OCI-LY1 (cell line): Measurements from ENCODE around the gene MYH4.

Source experiments
- H2AFZ ChIP-seq: fragments of 200-600 bp; sonication (generic), shearing (Covaris generic); 2 replicates; pipeline ENCODE4 v1.6.0; 2014; ENCODE audit warnings: antibody characterized with exemption, mild to moderate bottlenecking, low read length
- H3F3A ChIP-seq: fragments of 200-600 bp; sonication (generic), shearing (Covaris generic); 2 replicates; pipeline ENCODE4 v1.6.0; 2014; ENCODE audit warnings: mild to moderate bottlenecking, antibody characterized with exemption, low read length, moderate library complexity; ENCODE audit not compliant: insufficient read depth
- H3K27ac ChIP-seq: fragments of 200-600 bp; sonication (generic); 2 replicates; pipeline ENCODE4 v1.5.1; 2014; ENCODE audit warnings: low read length, mixed run types, mild to moderate bottlenecking, low read depth; ENCODE audit not compliant: poor library complexity, severe bottlenecking
- H3K27me3 ChIP-seq: fragments of 200-600 bp; sonication (generic); 2 replicates; pipeline ENCODE4 v1.6.0; 2014; ENCODE audit warnings: antibody characterized with exemption, mild to moderate bottlenecking, low read length, moderate library complexity; ENCODE audit not compliant: insufficient read depth
- H3K36me3 ChIP-seq: fragments of 200-600 bp; sonication (generic); 2 replicates; pipeline ENCODE4 v1.6.1; 2014; ENCODE audit warnings: mild to moderate bottlenecking, antibody characterized with exemption, low read length, moderate library complexity, mixed read lengths; ENCODE audit not compliant: insufficient read depth
- H3K4me1 ChIP-seq: fragments of 200-600 bp; sonication (generic); 2 replicates; pipeline ENCODE4 v1.5.1; 2014; ENCODE audit warnings: mild to moderate bottlenecking, low read length, moderate library complexity; ENCODE audit not compliant: insufficient read depth, severe bottlenecking
- H3K4me2 ChIP-seq: fragments of 200-600 bp; sonication (generic), shearing (Covaris generic); 2 replicates; pipeline ENCODE4 v1.6.1; 2014; ENCODE audit warnings: low read length
- H3K4me3 ChIP-seq: fragments of 200-600 bp; sonication (generic); 2 replicates; pipeline ENCODE4 v1.5.1; 2014; ENCODE audit warnings: low read length, low read depth, mild to moderate bottlenecking, mixed read lengths; ENCODE audit not compliant: poor library complexity, severe bottlenecking
- H3K79me2 ChIP-seq: fragments of 200-600 bp; shearing (Covaris generic); 2 replicates; pipeline ENCODE4 v1.6.1; 2016; ENCODE audit warnings: mixed run types, low read length, mixed read lengths; ENCODE audit not compliant: insufficient read depth
- H3K9ac ChIP-seq: fragments of 200-600 bp; sonication (generic), shearing (Covaris generic); 2 replicates; pipeline ENCODE4 v1.6.1; 2014; ENCODE audit warnings: mild to moderate bottlenecking, low read length, mixed read lengths
- H3K9me2 ChIP-seq: fragments of 200-600 bp; sonication (generic), shearing (Covaris generic); 2 replicates; pipeline ENCODE4 v1.6.1; 2014; ENCODE audit warnings: low read depth, mild to moderate bottlenecking, low read length, mixed read lengths
- H3K9me3 ChIP-seq: fragments of 200-600 bp; shearing (Covaris generic); 2 replicates; pipeline ENCODE4 v1.6.1; 2014; ENCODE audit warnings: low read length, mixed read lengths
- H4K20me1 ChIP-seq: fragments of 200-600 bp; sonication (generic), shearing (Covaris generic); 2 replicates; pipeline ENCODE4 v1.6.0; 2016; ENCODE audit warnings: mild to moderate bottlenecking, low read length; ENCODE audit not compliant: insufficient read depth
- EZH2 ChIP-seq: fragments of 200-600 bp; sonication (generic), shearing (Covaris generic); IDR thresholded peaks from 2 replicates; pipeline ENCODE4 v1.8.0; 2017; ENCODE audit warnings: borderline replicate concordance, mixed run types, mild to moderate bottlenecking, antibody characterized with exemption, low read length, moderate library complexity, mixed read lengths
- TF ChIP-seq, protein P1 (sequence below): fragments of 200-600 bp; sonication (generic), shearing (Covaris generic); IDR thresholded peaks from 2 replicates; pipeline ENCODE4 v1.5.1; 2017; ENCODE audit warnings: mild to moderate bottlenecking, antibody characterized with exemption, low read length, moderate library complexity, mixed read lengths

Gene MYH4

DNA sequence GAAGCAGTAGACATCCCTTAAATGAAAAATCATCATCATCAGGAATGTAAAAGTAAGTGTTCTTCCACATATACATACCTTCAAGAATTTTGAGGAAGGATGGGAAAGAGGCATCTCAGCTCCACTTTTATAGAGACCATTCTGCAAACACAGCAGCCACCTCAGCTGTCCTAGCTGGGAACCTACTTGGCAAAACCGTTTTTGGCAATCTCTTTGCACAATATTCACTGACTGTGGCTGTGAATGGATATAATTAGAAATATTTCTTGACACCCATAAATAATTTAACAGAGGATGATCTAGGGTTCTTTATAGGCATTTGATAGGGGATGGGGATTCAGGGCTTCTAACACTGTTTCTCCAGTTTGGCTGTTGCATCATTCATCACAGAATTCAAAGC lies at the start of gene MYH4:
MYH4 (minus strand) TSS at position 101 of the 400 bp plus-strand sequence. CDS start 2,814 bp downstream, outside the sequence.
- TF ChIP-seq, protein P1, sequence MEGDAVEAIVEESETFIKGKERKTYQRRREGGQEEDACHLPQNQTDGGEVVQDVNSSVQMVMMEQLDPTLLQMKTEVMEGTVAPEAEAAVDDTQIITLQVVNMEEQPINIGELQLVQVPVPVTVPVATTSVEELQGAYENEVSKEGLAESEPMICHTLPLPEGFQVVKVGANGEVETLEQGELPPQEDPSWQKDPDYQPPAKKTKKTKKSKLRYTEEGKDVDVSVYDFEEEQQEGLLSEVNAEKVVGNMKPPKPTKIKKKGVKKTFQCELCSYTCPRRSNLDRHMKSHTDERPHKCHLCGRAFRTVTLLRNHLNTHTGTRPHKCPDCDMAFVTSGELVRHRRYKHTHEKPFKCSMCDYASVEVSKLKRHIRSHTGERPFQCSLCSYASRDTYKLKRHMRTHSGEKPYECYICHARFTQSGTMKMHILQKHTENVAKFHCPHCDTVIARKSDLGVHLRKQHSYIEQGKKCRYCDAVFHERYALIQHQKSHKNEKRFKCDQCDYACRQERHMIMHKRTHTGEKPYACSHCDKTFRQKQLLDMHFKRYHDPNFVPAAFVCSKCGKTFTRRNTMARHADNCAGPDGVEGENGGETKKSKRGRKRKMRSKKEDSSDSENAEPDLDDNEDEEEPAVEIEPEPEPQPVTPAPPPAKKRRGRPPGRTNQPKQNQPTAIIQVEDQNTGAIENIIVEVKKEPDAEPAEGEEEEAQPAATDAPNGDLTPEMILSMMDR: no peak
- no peak for TF ChIP-seq EZH2
- Histone ChIP-seq H3K9ac (no peak within 1 kb of the TSS), H4K20me1 (no peaks in the 10 kb centered on the region), H3K4me2 (no peak within 1 kb of the TSS), H3K4me1 (no peaks in the 10 kb centered on the region), H2AFZ (no peak within 1 kb of the TSS), H3K9me3 (no peaks in the 10 kb centered on the region), H3F3A (no peaks in the 10 kb centered on the region), H3K79me2 (no peaks in the 10 kb centered on the region), H3K27ac (no peak within 1 kb of the TSS), H3K9me2 (no peaks in the 10 kb centered on the region), H3K36me3 (no peaks in the 10 kb centered on the region), H3K4me3 (no peak within 1 kb of the TSS), H3K27me3 (no peaks in the 10 kb centered on the region)

DNA sequence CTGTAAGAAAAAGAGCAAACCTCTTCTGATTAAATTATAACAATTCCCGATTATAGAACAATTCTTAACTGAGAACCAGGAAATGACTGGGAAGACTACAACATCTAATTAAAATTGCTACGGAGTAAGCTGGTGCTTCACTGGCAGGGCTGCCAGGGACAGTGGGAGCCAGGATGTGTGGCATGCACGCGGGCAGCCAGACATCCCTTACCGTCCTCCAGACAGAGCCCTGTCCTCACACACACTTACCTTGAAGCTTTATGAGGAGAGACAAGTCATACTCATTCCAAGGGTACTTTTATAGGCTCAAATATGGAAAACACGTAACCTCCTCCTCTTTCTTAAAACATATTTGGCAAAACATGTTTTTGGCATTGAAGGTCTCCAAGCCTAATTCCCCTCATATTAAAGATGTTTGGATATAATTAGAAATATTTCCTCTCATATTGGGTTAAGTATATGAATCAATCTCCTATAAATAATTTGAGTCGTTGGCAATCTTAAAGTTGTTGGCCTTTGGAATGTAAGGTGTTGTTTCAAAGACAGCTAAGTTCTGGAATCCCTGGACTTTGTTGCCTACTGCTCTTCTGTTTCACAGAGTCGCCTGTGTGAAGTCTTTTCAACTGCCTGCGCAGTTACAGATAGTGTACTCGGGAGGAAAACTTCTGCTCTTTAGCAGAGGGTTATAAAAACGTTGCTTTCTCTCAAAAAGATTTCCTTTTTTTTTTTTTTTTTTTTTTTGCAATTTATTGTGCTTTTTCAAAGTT lies 49.1 kb upstream of the MYH4 start, which contains the start of gene MYH1:
MYH1 (minus strand) TSS at position 272 of the 767 bp plus-strand sequence. CDS start 1,900 bp downstream, outside the sequence.
- no peaks in the 10 kb centered on the region for H3K27me3 ChIP-seq
- no peak within 1 kb of the TSS for H3K4me3 ChIP-seq
- H3K9ac ChIP-seq: no peak within 1 kb of the TSS
- H3K4me1 ChIP-seq: no peaks in the 10 kb centered on the region
- no peaks in the 10 kb centered on the region for H3K79me2 ChIP-seq
- H3K9me3 ChIP-seq: no peaks in the 10 kb centered on the region
- no peak within 1 kb of the TSS for H2AFZ ChIP-seq
- no peaks in the 10 kb centered on the region for H3K36me3 ChIP-seq
- no peaks in the 10 kb centered on the region for H3K9me2 ChIP-seq
- H3K27ac ChIP-seq: no peak within 1 kb of the TSS
- TF ChIP-seq, protein P1: no peak
- no peak for TF ChIP-seq EZH2
- H3K4me2 ChIP-seq: no peak within 1 kb of the TSS
- H4K20me1 ChIP-seq: no peaks in the 10 kb centered on the region
- H3F3A ChIP-seq: no peaks in the 10 kb centered on the region

DNA sequence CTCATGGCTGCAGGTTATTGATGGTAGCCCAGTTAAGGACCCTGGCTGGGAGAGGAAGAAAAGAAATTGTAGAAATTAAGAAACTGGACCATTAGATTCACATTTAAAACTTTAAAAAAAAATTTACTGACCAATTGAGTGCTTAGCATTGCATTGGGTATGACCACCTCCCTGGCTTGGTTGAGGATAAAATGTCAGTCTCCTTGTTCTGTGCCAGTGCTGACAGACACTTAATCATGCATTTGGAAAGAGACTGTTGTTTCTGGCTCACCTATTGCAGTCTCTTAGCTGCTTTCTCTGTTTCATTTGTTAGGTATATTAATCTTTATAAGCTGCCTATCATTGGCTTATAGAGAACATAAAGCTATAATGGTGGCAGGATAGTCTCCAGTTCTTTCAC lies 47.3 kb upstream of the MYH4 start:
- Histone ChIP-seq H3K9ac (no peak overlapping the region), H4K20me1 (no peaks in the 10 kb centered on the region), H3K4me3 (no peak overlapping the region), H3K9me3 (no peaks in the 10 kb centered on the region), H3K79me2 (no peaks in the 10 kb centered on the region), H3F3A (no peaks in the 10 kb centered on the region), H3K4me2 (no peak overlapping the region), H2AFZ (no peak overlapping the region), H3K27me3 (no peaks in the 10 kb centered on the region), H3K36me3 (no peaks in the 10 kb centered on the region), H3K27ac (no peak overlapping the region), H3K4me1 (no peaks in the 10 kb centered on the region), H3K9me2 (no peaks in the 10 kb centered on the region)
- TF ChIP-seq, protein P1: no peak
- no peak for TF ChIP-seq EZH2
